Astrocyte (in vitro differentiated cells and primary cell): ENCODE results near the gene PLCB4. TPM values are rescaled to one million over a fixed set of nuclear protein-coding genes. Genes with fewer than 3 reads are reported as not detected.

Experiments used
- DNase-seq: peaks from one replicate; pipeline ENCODE4 v3.0.0-alpha.2; 2010; ENCODE audit warnings: low read depth
- FAIRE-seq: peaks from 2 replicates; lab custom pipeline; 2011; peaks lifted over from hg19 to GRCh38; lab: Jason Lieb, UNC
- H2AFZ ChIP-seq: 2 replicates; pipeline ENCODE4 v1.6.0; 2012; ENCODE audit warnings: low read depth, low read length, inconsistent platforms
- H3K27ac ChIP-seq: 2 replicates; pipeline ENCODE4 v1.5.1; 2011; ENCODE audit warnings: low read depth, low read length, inconsistent platforms
- H3K27me3 ChIP-seq: 2 replicates; pipeline ENCODE4 v1.6.0; 2011; ENCODE audit warnings: low read length, inconsistent platforms; ENCODE audit not compliant: insufficient read depth
- H3K36me3 ChIP-seq: 2 replicates; pipeline ENCODE4 v1.5.1; 2011; ENCODE audit warnings: low read length, inconsistent platforms; ENCODE audit not compliant: insufficient read depth
- H3K4me1 ChIP-seq: 2 replicates; pipeline ENCODE4 v1.5.1; 2011; ENCODE audit warnings: low read length, inconsistent platforms; ENCODE audit not compliant: insufficient read depth
- H3K4me2 ChIP-seq: 2 replicates; pipeline ENCODE4 v1.6.0; 2012; ENCODE audit warnings: low read length, inconsistent platforms
- H3K4me3 ChIP-seq: 2 replicates; pipeline ENCODE4 v1.5.1; 2011; ENCODE audit warnings: low read depth, mild to moderate bottlenecking, low read length, inconsistent platforms; ENCODE audit not compliant: insufficient read depth
- H3K79me2 ChIP-seq: 2 replicates; pipeline ENCODE4 v1.6.0; 2012; ENCODE audit warnings: mild to moderate bottlenecking, low read length, inconsistent platforms; ENCODE audit not compliant: insufficient read depth
- H3K9ac ChIP-seq: 2 replicates; pipeline ENCODE4 v1.6.0; 2012; ENCODE audit warnings: mild to moderate bottlenecking, low read length, inconsistent platforms
- H3K9me3 ChIP-seq: 2 replicates; pipeline ENCODE4 v1.5.1; 2012; ENCODE audit warnings: low read depth, mild to moderate bottlenecking, low read length, inconsistent platforms; ENCODE audit not compliant: insufficient read depth
- H4K20me1 ChIP-seq: 2 replicates; pipeline ENCODE4 v1.6.0; 2012; ENCODE audit warnings: low read length, inconsistent platforms; ENCODE audit not compliant: insufficient read depth
- H3K27ac Mint-ChIP-seq: one replicate; pipeline ENCODE4 v1.8.0; 2021; ENCODE audit warnings: mild to moderate bottlenecking, mixed read lengths; ENCODE audit not compliant: unreplicated experiment
- H3K27me3 Mint-ChIP-seq: one replicate; pipeline ENCODE4 v1.8.0; 2021; ENCODE audit warnings: low read depth, mixed read lengths; ENCODE audit not compliant: unreplicated experiment
- H3K36me3 Mint-ChIP-seq: one replicate; pipeline ENCODE4 v1.8.0; 2021; ENCODE audit warnings: low read depth, mixed read lengths; ENCODE audit not compliant: unreplicated experiment
- H3K4me1 Mint-ChIP-seq: one replicate; pipeline ENCODE4 v1.8.0; 2021; ENCODE audit warnings: low read depth, mixed read lengths; ENCODE audit not compliant: unreplicated experiment
- H3K4me3 Mint-ChIP-seq: one replicate; pipeline ENCODE4 v1.8.0; 2021; ENCODE audit warnings: mild to moderate bottlenecking, moderate library complexity, mixed read lengths; ENCODE audit not compliant: unreplicated experiment
- H3K9me3 Mint-ChIP-seq: one replicate; pipeline ENCODE4 v1.8.0; 2021; ENCODE audit warnings: mild to moderate bottlenecking, mixed read lengths; ENCODE audit not compliant: unreplicated experiment
- EZH2 ChIP-seq: IDR thresholded peaks from 2 replicates; pipeline ENCODE4 v1.6.1; 2012; ENCODE audit warnings: mild to moderate bottlenecking, low read length, inconsistent platforms; ENCODE audit not compliant: insufficient read depth
- total RNA-seq: library from RNA; stranded (reverse); gene quantifications from 2 replicates; pipeline ENCODE4 v1.2.1, GENCODE V29; 2021
- TF ChIP-seq, protein P1 (sequence below): IDR thresholded peaks from 2 replicates; pipeline ENCODE4 v1.5.1; 2011; ENCODE audit warnings: low read depth, mild to moderate bottlenecking, inconsistent platforms, low read length, moderate library complexity; ENCODE audit not compliant: insufficient read depth

Gene PLCB4
- total RNA-seq, 1 donor from 2014 or later, result 58.2 TPM

DNA sequence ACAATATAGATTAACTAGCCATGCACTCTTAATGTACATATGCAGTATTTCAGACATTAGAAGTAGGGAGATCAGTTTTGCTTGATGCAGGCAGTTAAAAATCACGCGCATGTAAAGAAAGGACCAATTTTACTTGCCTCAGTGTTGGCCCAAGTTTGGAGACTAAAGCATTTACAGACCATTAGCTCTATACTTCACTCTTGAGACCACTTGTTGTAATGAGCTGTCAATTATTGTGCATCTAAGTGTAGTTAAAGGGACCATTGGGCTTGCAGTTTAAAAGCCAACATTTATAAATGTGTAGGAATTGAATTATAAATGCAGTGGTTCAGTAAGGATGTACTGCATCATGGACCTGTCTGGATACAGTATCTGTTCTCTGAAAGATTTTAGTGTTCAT is 53.7 kb downstream of the PLCB4 start:
- Mint-ChIP-seq H3K4me1 (peaks cover 10% of the 10 kb centered on the region), H3K27ac (no peak overlapping the region), H3K9me3 (no peaks in the 10 kb centered on the region), H3K27me3 (no peaks in the 10 kb centered on the region), H3K36me3 (peaks cover 3% of the 10 kb centered on the region), H3K4me3 (no peak overlapping the region)
- FAIRE-seq, result no peak
- Histone ChIP-seq H4K20me1 (no peaks in the 10 kb centered on the region), H3K9me3 (no peaks in the 10 kb centered on the region), H3K4me2 (no peak overlapping the region), H3K27me3 (no peaks in the 10 kb centered on the region), H3K27ac (no peak overlapping the region), H3K79me2 (no peaks in the 10 kb centered on the region), H2AFZ (no peak overlapping the region), H3K36me3 (no peaks in the 10 kb centered on the region), H3K4me1 (no peaks in the 10 kb centered on the region), H3K4me3 (no peak overlapping the region), H3K9ac (no peak overlapping the region)
- TF ChIP-seq, protein P1, sequence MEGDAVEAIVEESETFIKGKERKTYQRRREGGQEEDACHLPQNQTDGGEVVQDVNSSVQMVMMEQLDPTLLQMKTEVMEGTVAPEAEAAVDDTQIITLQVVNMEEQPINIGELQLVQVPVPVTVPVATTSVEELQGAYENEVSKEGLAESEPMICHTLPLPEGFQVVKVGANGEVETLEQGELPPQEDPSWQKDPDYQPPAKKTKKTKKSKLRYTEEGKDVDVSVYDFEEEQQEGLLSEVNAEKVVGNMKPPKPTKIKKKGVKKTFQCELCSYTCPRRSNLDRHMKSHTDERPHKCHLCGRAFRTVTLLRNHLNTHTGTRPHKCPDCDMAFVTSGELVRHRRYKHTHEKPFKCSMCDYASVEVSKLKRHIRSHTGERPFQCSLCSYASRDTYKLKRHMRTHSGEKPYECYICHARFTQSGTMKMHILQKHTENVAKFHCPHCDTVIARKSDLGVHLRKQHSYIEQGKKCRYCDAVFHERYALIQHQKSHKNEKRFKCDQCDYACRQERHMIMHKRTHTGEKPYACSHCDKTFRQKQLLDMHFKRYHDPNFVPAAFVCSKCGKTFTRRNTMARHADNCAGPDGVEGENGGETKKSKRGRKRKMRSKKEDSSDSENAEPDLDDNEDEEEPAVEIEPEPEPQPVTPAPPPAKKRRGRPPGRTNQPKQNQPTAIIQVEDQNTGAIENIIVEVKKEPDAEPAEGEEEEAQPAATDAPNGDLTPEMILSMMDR, result no peak
- no peak for TF ChIP-seq EZH2
- DNase-seq, result no peak

DNA sequence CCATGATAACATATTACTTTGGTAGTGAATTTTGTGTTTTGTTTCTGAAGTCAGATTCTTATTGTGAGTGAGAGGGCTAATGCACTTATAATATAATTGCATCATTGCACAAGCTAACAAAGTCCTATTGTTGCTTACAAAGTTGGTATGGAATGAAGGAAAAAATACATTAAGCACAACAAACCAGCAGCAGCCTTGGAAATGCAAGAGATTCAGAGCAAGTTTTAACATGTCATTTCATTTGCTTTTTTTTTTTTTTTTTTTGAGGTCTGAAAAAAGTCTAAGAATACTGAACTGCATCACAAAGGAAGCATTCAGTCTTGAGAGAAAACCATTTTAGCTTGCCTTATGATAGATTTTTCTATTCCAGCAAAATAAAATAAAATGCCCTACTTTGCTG is 57.6 kb downstream of the PLCB4 start:
- H3K36me3 Mint-ChIP-seq, result peaks cover 8% of the 10 kb centered on the region

DNA sequence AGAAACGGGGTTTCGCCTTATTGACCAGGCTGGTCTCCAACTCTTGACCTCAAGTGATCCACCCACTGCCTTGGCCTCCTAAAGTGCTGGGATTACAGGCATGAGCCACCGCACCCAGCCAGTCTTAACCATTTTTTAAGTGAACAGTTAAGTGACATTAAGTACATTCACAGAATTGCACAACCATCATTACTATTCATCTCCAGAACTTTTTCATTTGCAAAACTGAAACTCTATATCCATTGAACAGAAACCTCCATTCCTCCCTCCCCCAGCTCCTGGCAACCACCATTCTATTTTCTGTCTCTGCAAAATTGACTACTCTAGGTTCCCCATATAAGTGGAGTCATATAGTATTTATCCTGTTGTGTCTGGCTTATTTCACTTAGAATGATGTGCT is 59.7 kb downstream of the PLCB4 start:
- FAIRE-seq (no peak), DNase-seq (no peak)
- no peak overlapping the region for H3K27ac ChIP-seq
- peaks cover 8% of the 10 kb centered on the region for H3K4me1 Mint-ChIP-seq
- no peak overlapping the region for H3K4me3 ChIP-seq
- H3K9ac ChIP-seq, result no peak overlapping the region
- H3K27me3 Mint-ChIP-seq, result no peaks in the 10 kb centered on the region
- no peak overlapping the region for H3K27ac Mint-ChIP-seq
- H2AFZ ChIP-seq, result no peak overlapping the region
- peaks cover 13% of the 10 kb centered on the region for H3K36me3 Mint-ChIP-seq
- H3K4me2 ChIP-seq, result no peak overlapping the region
- no peaks in the 10 kb centered on the region for H3K9me3 ChIP-seq
- H3K9me3 Mint-ChIP-seq, result no peaks in the 10 kb centered on the region
- no peaks in the 10 kb centered on the region for H3K27me3 ChIP-seq
- H4K20me1 ChIP-seq, result no peaks in the 10 kb centered on the region
- H3K36me3 ChIP-seq, result no peaks in the 10 kb centered on the region
- no peaks in the 10 kb centered on the region for H3K79me2 ChIP-seq
- TF ChIP-seq, protein P1, result no peak
- TF ChIP-seq EZH2, result no peak
- no peak overlapping the region for H3K4me3 Mint-ChIP-seq
- no peaks in the 10 kb centered on the region for H3K4me1 ChIP-seq

More for the DNA sequence above, 57.6 kb downstream of the PLCB4 start:
- FAIRE-seq (no peak), DNase-seq (no peak)
- Histone ChIP-seq H3K36me3 (no peaks in the 10 kb centered on the region), H3K27ac (no peak overlapping the region), H3K27me3 (no peaks in the 10 kb centered on the region), H3K4me3 (no peak overlapping the region), H3K79me2 (no peaks in the 10 kb centered on the region), H4K20me1 (no peaks in the 10 kb centered on the region), H3K4me1 (no peaks in the 10 kb centered on the region), H2AFZ (no peak overlapping the region), H3K4me2 (no peak overlapping the region), H3K9me3 (no peaks in the 10 kb centered on the region), H3K9ac (no peak overlapping the region)
- Mint-ChIP-seq H3K9me3 (no peaks in the 10 kb centered on the region), H3K27me3 (no peaks in the 10 kb centered on the region), H3K4me1 (peaks cover 8% of the 10 kb centered on the region), H3K27ac (peak overlapping the region; percentile 75), H3K4me3 (no peak overlapping the region)
- TF ChIP-seq, protein P1, result no peak
- TF ChIP-seq EZH2, result no peak
